Measurements from ENCODE around the gene HOXD11. TPM values are rescaled to one million over a fixed set of nuclear protein-coding genes. Genes with fewer than 3 reads are reported as not detected.

HOXD11 gene
- total RNA-seq, 2 experiments from 2014 or later: not detected

GRCh38 chr2:176135035-176135440, 28.0 kb downstream of the HOXD11 start:
- Histone ChIP-seq H3K27ac (ENCODE audit: low read depth, low read length, poor library complexity, severe bottlenecking) (no peak overlapping the region), H2AFZ (ENCODE audit: low read length) (no peak overlapping the region), H3K9me3 (ENCODE audit: low read length) (no peaks in the 10 kb centered on the region), H4K20me1 (ENCODE audit: insufficient read depth, low read length) (no peaks in the 10 kb centered on the region), H3K4me2 (ENCODE audit: low read length) (no peak overlapping the region), H3K4me1 (ENCODE audit: insufficient read depth, low read length, poor library complexity, severe bottlenecking) (no peaks in the 10 kb centered on the region), H3K4me3 (ENCODE audit: low read depth, low read length, poor library complexity, severe bottlenecking) (no peak overlapping the region), H3K9me2 (ENCODE audit: insufficient read depth, low read length) (no peaks in the 10 kb centered on the region), H3K79me2 (ENCODE audit: insufficient read depth, low read depth, low read length) (no peaks in the 10 kb centered on the region), H3K36me3 (ENCODE audit: insufficient read depth, low read length) (no peaks in the 10 kb centered on the region)
- no peak for TF ChIP-seq EZH2phosphoT487 (IDR thresholded peaks at IDR 0.05; ENCODE audit: borderline replicate concordance, low read depth, low read length)
- TF ChIP-seq CTCF (conservative IDR thresholded peaks at IDR 0.05; ENCODE audit: low read length): no peak
- POLR2A ChIA-PET: no interaction called here
- BruUV-seq (replicated peaks): no TSS peak
- intact Hi-C loops (cut with micrococcal nuclease; ENCODE audit: unreplicated experiment): no loop called here
- DNase-seq (ENCODE audit: low spot score): no peak
- CTCF ChIA-PET (ENCODE audit: unreplicated experiment): no interaction called here

GRCh38 chr2:176136374-176137251, 29.5 kb downstream of the HOXD11 start:
- H3K9me2 ChIP-seq (ENCODE audit: insufficient read depth, low read length): no peaks in the 10 kb centered on the region
- H3K36me3 ChIP-seq (ENCODE audit: insufficient read depth, low read length): no peaks in the 10 kb centered on the region
- intact Hi-C loops (cut with micrococcal nuclease; ENCODE audit: unreplicated experiment): no loop called here
- no peak overlapping the region for H2AFZ ChIP-seq (ENCODE audit: low read length)
- H3K4me3 ChIP-seq (ENCODE audit: low read depth, low read length, poor library complexity, severe bottlenecking): no peak overlapping the region
- H3K27ac ChIP-seq (ENCODE audit: low read depth, low read length, poor library complexity, severe bottlenecking): no peak overlapping the region
- DNase-seq (ENCODE audit: low spot score): no peak
- no peaks in the 10 kb centered on the region for H4K20me1 ChIP-seq (ENCODE audit: insufficient read depth, low read length)
- POLR2A ChIA-PET: interaction anchor here (1.0 kb wide), 1 partner anchor 319 kb away, joined by 3 read pairs; no protein-coding TSS in a partner anchor
- peaks cover 3% of the 10 kb centered on the region for H3K4me1 ChIP-seq (ENCODE audit: insufficient read depth, low read length, poor library complexity, severe bottlenecking)
- no peak overlapping the region for H3K4me2 ChIP-seq (ENCODE audit: low read length)
- no peaks in the 10 kb centered on the region for H3K9me3 ChIP-seq (ENCODE audit: low read length)
- H3K79me2 ChIP-seq (ENCODE audit: insufficient read depth, low read depth, low read length): no peaks in the 10 kb centered on the region
- BruUV-seq (replicated peaks): no TSS peak
- CTCF ChIA-PET (ENCODE audit: unreplicated experiment): no interaction called here
- TF ChIP-seq EZH2phosphoT487 (IDR thresholded peaks at IDR 0.05; ENCODE audit: borderline replicate concordance, low read depth, low read length): no peak
- TF ChIP-seq CTCF (conservative IDR thresholded peaks at IDR 0.05; ENCODE audit: low read length): no peak

GRCh38 chr2:176137252-176137580, 30.1 kb downstream of the HOXD11 start:
- H4K20me1 ChIP-seq (ENCODE audit: insufficient read depth, low read length): no peaks in the 10 kb centered on the region
- H3K4me2 ChIP-seq (ENCODE audit: low read length): no peak overlapping the region
- no peak overlapping the region for H2AFZ ChIP-seq (ENCODE audit: low read length)
- H3K27ac ChIP-seq (ENCODE audit: low read depth, low read length, poor library complexity, severe bottlenecking): no peak overlapping the region
- no peaks in the 10 kb centered on the region for H3K9me3 ChIP-seq (ENCODE audit: low read length)
- DNase-seq (ENCODE audit: low spot score): no peak
- peaks cover 3% of the 10 kb centered on the region for H3K4me1 ChIP-seq (ENCODE audit: insufficient read depth, low read length, poor library complexity, severe bottlenecking)
- TF ChIP-seq EZH2phosphoT487 (IDR thresholded peaks at IDR 0.05; ENCODE audit: borderline replicate concordance, low read depth, low read length) (no peak), CTCF (conservative IDR thresholded peaks at IDR 0.05; ENCODE audit: low read length) (no peak)
- no peaks in the 10 kb centered on the region for H3K79me2 ChIP-seq (ENCODE audit: insufficient read depth, low read depth, low read length)
- intact Hi-C loops (cut with micrococcal nuclease; ENCODE audit: unreplicated experiment): no loop called here
- no peaks in the 10 kb centered on the region for H3K9me2 ChIP-seq (ENCODE audit: insufficient read depth, low read length)
- H3K4me3 ChIP-seq (ENCODE audit: low read depth, low read length, poor library complexity, severe bottlenecking): no peak overlapping the region
- POLR2A ChIA-PET: interaction anchor here (1.0 kb wide), 1 partner anchor 318 kb away, joined by 3 read pairs; no protein-coding TSS in a partner anchor
- no TSS peak for BruUV-seq (replicated peaks)
- no peaks in the 10 kb centered on the region for H3K36me3 ChIP-seq (ENCODE audit: insufficient read depth, low read length)
- CTCF ChIA-PET (ENCODE audit: unreplicated experiment): no interaction called here
